MG63 (cell line): ENCODE measurements around the gene LAMA2. TPM values are rescaled to one million over a fixed set of nuclear protein-coding genes. Genes with fewer than 3 reads are reported as not detected.
A peak's percentile ranks its signal among the peaks of the same experiment; 100 is the strongest.
"Not testable (repeated sequence)": the region's sequence is repeated elsewhere in the genome, so short reads cannot be mapped to it uniquely, and the experiment has no call there.

Experiments
- DNase-seq: peaks from one replicate; pipeline ENCODE4 v3.0.0-alpha.2; 2020
- H3K27me3 ChIP-seq: fragments of 250-450 bp; sonication (Bioruptor Pico); 2 replicates; pipeline ENCODE4 v1.5.1; 2020; ENCODE audit warnings: mild to moderate bottlenecking, moderate library complexity
- H3K36me3 ChIP-seq: fragments of 250-450 bp; sonication (Bioruptor Pico); 2 replicates; pipeline ENCODE4 v1.5.1; 2020; ENCODE audit warnings: mild to moderate bottlenecking, moderate library complexity
- H3K4me3 ChIP-seq: fragments of 250-450 bp; sonication (Bioruptor Pico); 2 replicates; pipeline ENCODE4 v1.5.1; 2020; ENCODE audit warnings: mild to moderate bottlenecking, moderate library complexity
- H3K9me3 ChIP-seq: fragments of 250-450 bp; sonication (Bioruptor Pico); 2 replicates; pipeline ENCODE4 v1.5.1; 2020; ENCODE audit warnings: mild to moderate bottlenecking, moderate library complexity
- total RNA-seq: library from RNA; depleted of rRNA; stranded (reverse); fragments of >200 nt; shearing (Covaris generic); gene quantifications from 2 replicates; pipeline ENCODE4 v1.2.3, GENCODE V29; 2014; ENCODE audit warnings: low replicate concordance

LAMA2 gene
- total RNA-seq, 1 experiment from 2014 or later = 8.5 TPM

DNA sequence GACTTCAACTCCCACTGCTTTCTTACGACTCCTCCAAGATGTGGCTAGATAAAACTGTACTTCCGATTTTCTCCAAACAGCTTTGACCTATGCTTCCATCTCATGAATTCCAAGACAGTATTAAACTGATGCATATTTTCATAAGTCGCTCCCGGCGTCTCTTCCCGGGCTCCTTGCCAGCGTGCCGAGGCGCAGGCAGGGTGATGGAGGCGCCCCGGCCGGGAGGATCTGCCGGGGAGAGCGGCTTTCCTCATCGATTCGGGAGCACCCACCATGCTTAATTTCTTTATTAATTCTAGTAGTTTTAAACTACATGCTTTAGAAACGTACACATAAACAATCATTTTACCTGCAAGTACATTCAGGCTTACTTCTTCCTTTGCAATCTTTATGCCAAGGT lies 276.3 kb downstream of the LAMA2 start:
- not testable (repeated sequence) for H3K9me3 ChIP-seq, H3K27me3 ChIP-seq, H3K36me3 ChIP-seq, H3K4me3 ChIP-seq, DNase-seq

DNA sequence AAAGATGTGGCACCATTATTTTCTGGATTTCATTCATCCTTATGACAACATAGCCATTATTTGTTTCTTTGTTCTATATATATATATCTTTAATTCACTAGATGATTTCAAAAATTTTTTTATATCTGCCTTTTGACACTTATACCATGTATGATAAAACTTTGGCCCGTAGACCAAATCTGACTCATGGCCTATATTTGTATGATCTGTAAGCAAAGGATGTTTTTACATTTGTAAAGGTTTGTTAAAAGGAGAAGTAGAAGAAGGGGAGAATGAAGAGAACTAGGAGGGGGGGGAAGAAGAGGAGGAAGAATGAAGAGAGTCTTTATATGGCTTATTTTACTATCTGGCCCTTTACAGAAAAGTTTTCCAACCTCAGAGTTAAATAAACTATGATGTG lies 279.7 kb downstream of the LAMA2 start:
- no peak for DNase-seq

DNA sequence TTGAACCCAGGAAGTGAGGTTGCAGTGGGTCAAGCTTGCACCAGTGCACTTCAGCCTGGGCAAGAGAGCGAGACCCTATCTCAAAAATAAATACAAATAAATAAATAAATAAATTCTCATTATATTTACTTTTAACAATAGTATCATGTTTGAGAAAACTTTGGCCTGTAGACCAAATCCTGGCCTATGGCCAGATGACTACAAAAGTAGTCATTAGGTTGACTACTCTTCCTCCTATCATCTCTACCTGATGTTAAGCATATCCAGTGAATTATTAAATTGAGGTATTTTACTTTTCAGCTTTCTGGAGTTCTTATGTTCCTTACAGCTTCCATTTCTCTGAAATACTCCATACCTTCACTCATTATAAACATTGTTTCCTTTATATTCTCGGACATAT lies 280.6 kb downstream of the LAMA2 start:
- Histone ChIP-seq H3K36me3 (no peaks in the 10 kb centered on the region), H3K4me3 (no peak overlapping the region), H3K9me3 (no peaks in the 10 kb centered on the region), H3K27me3 (no peaks in the 10 kb centered on the region)
- DNase-seq = peak; percentile 3

More for the DNA sequence above, 279.7 kb downstream of the LAMA2 start:
- Histone ChIP-seq H3K9me3 (no peaks in the 10 kb centered on the region), H3K27me3 (no peaks in the 10 kb centered on the region), H3K4me3 (no peak overlapping the region), H3K36me3 (no peaks in the 10 kb centered on the region)

DNA sequence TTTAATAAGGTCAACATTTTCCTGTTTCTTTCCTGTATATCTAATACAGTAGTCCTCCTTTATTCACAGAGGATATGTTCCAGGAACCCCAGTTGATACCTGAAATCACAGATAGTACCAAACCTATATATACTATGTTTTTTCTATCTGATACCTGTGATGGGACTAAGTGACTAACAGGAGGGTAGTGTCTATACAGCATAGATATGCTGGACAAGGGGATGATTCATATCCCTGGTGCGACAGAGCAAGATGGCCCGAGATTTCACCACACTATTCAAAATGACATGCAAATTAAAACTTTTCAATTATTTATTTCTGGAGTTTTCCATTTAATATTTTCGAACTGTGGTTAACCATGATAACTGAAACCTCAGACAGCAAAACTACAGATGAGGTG lies 281.1 kb downstream of the LAMA2 start:
- no peaks in the 10 kb centered on the region for H3K27me3 ChIP-seq
- no peak overlapping the region for H3K4me3 ChIP-seq
- DNase-seq = no peak
- no peaks in the 10 kb centered on the region for H3K36me3 ChIP-seq
- no peaks in the 10 kb centered on the region for H3K9me3 ChIP-seq

DNA sequence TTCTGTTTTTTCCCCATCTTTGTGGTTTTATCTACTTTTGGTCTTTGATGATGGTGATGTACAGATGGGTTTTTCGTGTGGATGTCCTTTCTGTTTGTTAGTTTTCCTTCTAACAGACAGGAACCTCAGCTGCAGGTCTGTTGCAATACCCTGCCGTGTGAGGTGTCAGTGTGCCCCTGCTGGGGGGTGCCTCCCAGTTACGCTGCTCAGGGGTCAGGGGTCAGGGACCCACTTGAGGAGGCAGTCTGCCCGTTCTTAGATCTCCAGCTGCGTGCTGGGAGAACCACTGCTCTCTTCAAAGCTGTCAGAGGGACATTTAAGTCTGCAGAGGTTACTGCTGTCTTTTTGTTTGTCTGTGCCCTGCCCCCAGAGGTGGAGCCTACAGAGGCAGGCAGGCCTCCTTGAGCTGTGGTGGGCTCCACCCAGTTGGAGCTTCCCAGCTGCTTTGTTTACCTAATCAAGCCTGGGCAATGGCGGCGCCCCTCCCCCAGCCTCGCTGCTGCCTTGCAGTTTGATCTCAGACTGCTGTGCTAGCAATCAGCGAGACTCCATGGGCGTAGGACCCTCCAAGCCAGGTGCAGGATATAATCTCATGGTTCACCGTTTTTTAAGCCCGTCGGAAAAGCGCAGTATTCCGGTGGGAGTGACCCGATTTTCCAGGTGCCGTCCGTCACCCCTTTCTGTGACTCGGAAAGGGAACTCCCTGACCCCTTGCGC lies 289.5 kb downstream of the LAMA2 start:
- H3K36me3 ChIP-seq, H3K9me3 ChIP-seq, H3K27me3 ChIP-seq, H3K4me3 ChIP-seq, DNase-seq: not testable (repeated sequence)

DNA sequence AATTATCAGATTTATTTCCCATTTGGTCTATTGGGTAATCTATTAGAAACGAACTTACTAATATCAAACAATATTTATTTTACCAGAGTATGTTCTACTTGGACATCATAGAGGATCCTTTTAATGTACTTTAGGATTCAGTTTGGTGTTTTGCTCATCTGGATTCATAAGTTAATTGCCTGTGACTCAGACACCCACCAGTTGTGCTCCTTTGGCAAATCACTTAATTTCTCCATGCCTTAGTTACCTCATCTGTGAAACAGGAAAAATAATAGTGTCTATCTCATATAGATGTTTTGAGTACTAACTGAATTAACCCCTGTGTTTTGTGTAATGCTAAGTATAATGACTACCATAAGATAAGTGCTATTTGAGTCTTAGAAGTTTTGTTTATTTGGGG lies 292.1 kb downstream of the LAMA2 start:
- no peaks in the 10 kb centered on the region; the same call in 1 of the 2 replicates for H3K9me3 ChIP-seq
- no peak for DNase-seq
- H3K4me3 ChIP-seq = no peak overlapping the region
- no peaks in the 10 kb centered on the region for H3K27me3 ChIP-seq
- H3K36me3 ChIP-seq = no peaks in the 10 kb centered on the region

DNA sequence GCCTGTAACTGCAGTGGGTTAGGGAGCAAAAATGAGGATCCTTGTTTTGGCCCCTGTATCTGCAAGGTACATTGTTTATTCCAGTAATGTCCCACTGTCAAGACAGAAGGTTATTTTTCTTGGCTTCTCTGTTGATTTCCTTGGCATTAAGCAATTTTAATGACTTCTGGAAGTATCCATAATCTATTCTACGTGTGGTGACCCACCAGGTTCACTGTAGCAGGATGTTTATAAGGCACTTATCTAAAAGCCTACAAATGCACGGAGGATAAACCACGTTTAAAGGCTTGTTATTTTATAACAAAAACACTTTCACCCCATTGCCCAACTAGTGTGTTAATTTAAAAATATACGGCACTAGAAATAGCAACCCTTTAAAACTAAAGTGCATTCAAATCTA lies 294.9 kb downstream of the LAMA2 start:
- no peak for DNase-seq
- Histone ChIP-seq H3K36me3 (no peaks in the 10 kb centered on the region), H3K4me3 (no peak overlapping the region), H3K27me3 (no peaks in the 10 kb centered on the region), H3K9me3 (no peaks in the 10 kb centered on the region; the same call in 1 of the 2 replicates)

DNA sequence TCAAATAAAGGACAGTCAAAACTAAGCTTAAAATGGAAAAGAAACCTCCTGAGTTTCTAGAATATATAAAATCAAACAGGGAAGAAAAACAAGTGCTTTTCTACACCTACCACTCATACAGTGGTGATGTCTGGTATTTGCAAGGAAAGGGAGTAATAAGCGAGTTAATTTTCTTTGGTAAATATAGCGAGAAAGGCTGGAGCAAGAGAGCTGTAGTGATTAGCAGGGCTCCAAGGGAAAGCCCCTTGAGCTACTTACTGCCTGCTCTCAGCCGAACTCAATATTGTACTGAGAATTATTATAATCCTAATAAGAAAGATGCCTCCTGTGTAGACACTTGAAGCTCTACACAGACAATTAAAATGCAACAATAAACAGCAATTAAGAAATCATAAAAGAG lies 296.3 kb downstream of the LAMA2 start:
- Histone ChIP-seq H3K36me3 (no peaks in the 10 kb centered on the region), H3K27me3 (no peaks in the 10 kb centered on the region), H3K9me3 (no peaks in the 10 kb centered on the region), H3K4me3 (no peak overlapping the region)
- no peak for DNase-seq

DNA sequence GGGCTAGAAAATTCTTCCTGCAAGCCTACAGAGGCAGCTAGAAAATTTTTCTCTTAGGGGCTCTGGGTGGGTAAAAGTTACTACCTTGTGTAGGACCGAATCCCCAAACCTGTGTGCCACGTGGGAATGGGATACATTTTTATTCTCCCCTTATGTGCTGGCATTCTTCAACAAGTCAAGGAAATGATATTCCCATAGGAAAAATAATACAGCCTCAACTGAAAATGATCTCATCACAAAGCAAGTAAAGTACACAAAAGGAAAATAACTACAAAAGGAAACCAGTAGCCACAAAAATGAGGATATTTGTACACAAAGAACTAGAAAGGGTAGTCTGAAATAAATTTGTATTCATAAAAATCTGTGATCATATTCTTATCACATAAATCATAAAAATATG lies 298.1 kb downstream of the LAMA2 start:
- Histone ChIP-seq H3K4me3 (no peak overlapping the region), H3K27me3 (no peaks in the 10 kb centered on the region), H3K9me3 (no peaks in the 10 kb centered on the region), H3K36me3 (no peaks in the 10 kb centered on the region)
- DNase-seq = no peak

DNA sequence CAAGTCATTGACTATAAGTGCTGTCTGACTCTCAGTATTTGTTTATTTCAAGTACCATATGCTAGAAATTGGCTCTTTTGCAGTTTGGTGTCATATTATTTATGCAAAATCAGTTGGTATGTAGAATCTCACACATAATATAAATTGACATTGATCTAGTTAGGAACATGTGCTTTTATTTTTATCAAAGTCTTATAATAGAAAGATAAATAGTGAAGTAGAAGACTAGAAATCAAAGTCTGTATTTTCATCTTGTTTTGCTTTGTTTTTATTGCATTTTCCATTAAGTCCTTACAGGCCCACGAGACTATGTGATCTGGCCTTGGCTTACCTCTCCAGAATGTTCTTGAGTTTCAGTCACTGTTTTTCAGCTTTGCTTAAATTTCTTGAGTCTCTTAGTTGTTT lies 300.3 kb downstream of the LAMA2 start:
- no peaks in the 10 kb centered on the region for H3K36me3 ChIP-seq
- H3K9me3 ChIP-seq = 0 out of 2 replicates have a peak, but pooled peaks cover 1% of the 10 kb centered on the region
- H3K27me3 ChIP-seq = no peaks in the 10 kb centered on the region
- H3K4me3 ChIP-seq = no peak overlapping the region
- no peak for DNase-seq

DNA sequence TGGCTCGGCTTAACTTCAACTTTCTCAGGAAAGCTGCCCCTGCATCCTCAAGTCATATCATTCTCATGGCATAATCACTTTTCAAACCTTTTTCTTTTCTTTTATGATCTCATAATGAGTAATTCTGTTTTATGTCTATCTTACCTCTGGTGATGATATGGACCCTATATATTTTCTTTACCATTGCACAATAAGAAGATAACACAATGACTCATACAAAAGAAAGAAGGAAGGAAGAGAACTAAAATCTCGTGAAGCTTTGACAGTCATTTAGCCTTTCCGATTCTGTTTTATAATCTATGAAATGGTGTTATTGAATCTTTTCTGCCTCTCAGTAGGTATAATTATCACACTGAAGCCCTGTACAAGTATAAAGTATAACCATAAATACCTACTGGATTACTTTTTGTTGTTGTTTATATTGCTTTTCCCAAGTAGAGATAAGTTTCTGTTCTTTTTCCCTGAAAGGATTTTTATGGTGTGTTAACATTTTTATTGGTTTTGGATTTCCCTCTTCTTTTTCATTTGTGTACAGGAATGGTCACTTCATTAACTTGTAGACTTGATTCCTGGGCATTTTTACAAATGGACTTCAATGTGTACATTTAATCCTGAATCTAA lies 300.9 kb downstream of the LAMA2 start:
- Histone ChIP-seq H3K9me3 (0 out of 2 replicates have a peak, but pooled peaks cover 2% of the 10 kb centered on the region), H3K27me3 (no peaks in the 10 kb centered on the region), H3K36me3 (no peaks in the 10 kb centered on the region), H3K4me3 (no peak overlapping the region)
- DNase-seq = no peak

DNA sequence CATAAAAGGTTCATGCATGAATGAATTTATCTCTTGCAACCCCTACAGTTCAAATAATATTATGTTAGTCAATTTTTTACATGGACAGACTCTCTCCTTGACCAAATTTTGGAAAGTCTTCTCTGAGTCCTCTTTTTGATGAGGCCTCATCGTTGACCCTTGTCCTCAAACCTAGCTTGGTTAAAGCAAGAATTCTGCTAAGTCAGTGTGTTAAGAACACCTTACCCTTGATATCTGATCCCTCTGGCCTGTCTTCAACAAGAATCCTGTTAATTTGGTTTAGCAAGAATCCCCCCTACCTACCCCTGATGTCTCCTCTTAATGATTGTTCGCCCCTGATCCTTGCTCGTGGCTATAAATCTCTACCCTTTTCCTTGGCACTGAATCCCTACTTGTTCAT lies 301.4 kb downstream of the LAMA2 start:
- no peak for DNase-seq
- Histone ChIP-seq H3K27me3 (no peaks in the 10 kb centered on the region), H3K36me3 (no peaks in the 10 kb centered on the region)

DNA sequence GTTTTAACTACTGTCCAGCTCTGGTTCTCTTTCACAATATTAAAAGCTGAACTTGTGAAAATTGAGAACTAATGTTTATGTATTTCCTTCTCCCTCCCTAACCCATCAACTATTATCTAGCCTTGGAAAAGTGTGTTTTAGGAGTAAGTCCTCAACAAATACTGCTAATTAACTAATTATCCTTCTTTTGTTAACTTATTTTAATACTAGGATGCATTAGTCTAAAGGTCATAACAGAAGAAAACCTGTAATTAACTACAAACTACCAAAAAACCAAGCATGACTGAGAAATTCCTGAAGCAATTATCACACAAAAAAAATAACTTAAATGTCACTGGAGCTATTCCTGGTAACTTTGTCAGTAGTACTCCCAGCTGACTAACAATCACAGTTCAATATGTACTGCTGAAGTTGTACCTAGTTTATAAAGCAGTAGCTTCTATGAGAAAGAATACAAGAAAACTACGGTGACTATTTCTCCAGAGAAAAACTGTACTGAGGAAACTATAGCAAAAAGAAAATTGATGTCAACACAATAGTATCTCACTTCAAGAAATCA lies 301.9 kb downstream of the LAMA2 start:
- Histone ChIP-seq H3K9me3 (0 out of 2 replicates have a peak, but pooled peaks cover 2% of the 10 kb centered on the region), H3K36me3 (no peaks in the 10 kb centered on the region), H3K27me3 (no peaks in the 10 kb centered on the region), H3K4me3 (no peak overlapping the region)
- no peak for DNase-seq

More for the DNA sequence above, 301.4 kb downstream of the LAMA2 start:
- H3K9me3 ChIP-seq = 0 out of 2 replicates have a peak, but pooled peaks cover 2% of the 10 kb centered on the region
- no peak overlapping the region for H3K4me3 ChIP-seq

DNA sequence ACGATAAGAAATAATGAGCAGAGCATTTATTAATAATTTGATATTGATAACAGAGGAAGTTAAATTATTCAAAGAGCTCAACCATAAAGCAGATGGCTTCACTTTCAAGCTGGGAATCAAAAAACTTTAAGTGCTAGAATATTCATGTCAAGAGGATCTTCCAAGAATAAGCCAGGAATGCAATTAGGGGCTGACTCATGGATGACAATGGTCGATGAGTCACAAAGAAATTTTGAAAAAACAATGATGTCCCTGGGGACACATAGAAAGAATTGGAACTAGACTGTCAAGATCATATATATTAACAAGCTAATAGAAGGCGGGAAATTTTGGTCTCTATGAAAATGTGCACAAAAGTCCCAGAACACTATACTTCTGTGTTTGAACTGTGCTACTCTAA lies 304.1 kb downstream of the LAMA2 start:
- H3K36me3 ChIP-seq = no peaks in the 10 kb centered on the region
- no peak overlapping the region for H3K4me3 ChIP-seq
- H3K9me3 ChIP-seq = 0 out of 2 replicates have a peak, but pooled peaks cover 2% of the 10 kb centered on the region
- DNase-seq = peak; percentile 25
- no peaks in the 10 kb centered on the region for H3K27me3 ChIP-seq

DNA sequence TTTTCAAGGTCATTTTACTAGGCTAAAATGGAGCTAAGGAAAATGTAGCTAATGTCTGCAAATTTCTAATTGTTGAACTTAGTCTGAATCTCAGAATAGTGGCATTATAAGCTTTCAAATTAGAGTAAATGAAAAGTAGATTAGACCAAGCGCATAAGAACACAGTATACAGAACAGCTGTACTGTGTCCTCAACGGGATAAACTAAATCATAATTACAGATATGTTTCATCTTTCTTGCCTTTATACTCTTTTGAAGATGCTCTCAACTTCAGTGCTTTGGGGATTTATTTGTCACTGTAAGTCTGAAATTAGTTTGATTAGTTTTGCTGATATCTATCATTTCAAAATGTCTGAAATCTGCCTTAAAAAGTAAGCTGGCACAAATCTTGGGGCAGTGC lies 305.4 kb downstream of the LAMA2 start:
- Histone ChIP-seq H3K27me3 (no peaks in the 10 kb centered on the region), H3K4me3 (no peak overlapping the region), H3K36me3 (no peaks in the 10 kb centered on the region), H3K9me3 (0 out of 2 replicates have a peak, but pooled peaks cover 2% of the 10 kb centered on the region)
- DNase-seq = no peak

DNA sequence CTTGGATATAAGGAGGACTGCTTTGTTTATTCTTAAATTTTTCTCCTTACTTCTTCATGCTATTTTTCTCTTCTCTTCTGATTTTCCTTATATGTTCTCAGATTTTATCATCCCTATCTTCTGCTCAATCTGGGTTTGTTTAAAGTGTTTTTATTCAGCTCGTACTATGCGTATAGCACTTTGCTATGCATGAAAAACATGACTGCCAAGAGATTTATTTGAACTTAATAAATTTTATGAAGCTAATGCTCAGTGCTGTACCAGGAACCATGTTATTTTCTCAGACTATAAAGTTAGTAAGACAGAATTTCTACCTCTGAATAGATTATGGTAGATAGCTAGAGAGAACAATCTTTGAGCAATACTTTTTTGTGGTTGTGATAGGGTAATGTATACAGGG lies 305.9 kb downstream of the LAMA2 start:
- Histone ChIP-seq H3K4me3 (no peak overlapping the region), H3K36me3 (no peaks in the 10 kb centered on the region), H3K27me3 (no peaks in the 10 kb centered on the region), H3K9me3 (0 out of 2 replicates have a peak, but pooled peaks cover 2% of the 10 kb centered on the region)
- no peak for DNase-seq

DNA sequence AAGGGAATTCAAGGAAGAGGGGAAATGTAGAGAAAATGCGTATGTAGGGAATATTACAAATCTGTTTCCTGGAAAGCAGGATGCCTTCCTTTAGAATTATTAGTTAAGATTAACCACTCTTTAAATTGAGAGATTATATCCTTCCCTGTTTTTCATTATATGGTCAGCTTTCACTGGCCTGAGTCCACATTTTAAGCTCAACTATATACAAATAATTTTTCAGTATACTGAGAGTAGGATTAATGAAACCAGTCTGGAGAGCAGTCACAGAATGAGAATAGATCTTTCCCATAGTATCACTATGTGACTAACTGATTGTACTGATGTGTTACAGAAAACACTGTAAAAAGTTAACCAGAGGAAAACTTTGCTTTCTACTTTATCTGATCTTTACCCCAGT lies 306.3 kb downstream of the LAMA2 start:
- no peaks in the 10 kb centered on the region for H3K36me3 ChIP-seq
- no peak for DNase-seq
- no peak overlapping the region for H3K4me3 ChIP-seq
- H3K27me3 ChIP-seq = no peaks in the 10 kb centered on the region
- 0 out of 2 replicates have a peak, but pooled peaks cover 2% of the 10 kb centered on the region for H3K9me3 ChIP-seq

DNA sequence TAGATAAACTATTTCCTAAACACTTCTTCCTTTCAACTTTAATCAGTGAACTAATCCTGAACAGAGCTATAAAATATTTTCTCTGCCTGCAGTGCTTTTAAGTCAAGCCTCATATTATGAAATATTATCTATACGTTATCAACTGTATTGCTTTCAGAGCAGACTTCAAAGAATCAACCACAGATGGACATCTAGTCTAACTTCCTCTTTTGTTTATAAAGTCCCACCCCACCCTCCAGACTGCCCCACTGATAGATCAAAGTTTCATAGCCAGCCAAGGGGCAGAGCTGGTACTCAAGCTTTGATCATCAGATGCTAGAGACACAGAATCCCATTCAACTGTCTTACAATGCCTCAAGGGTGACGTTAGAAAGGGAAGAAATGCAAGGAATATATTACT lies 308.3 kb downstream of the LAMA2 start:
- DNase-seq = no peak
- no peaks in the 10 kb centered on the region; the same call in 1 of the 2 replicates for H3K36me3 ChIP-seq
- no peak overlapping the region for H3K4me3 ChIP-seq
- H3K9me3 ChIP-seq = peaks cover 4% of the 10 kb centered on the region; the same call in 1 of the 2 replicates
- no peaks in the 10 kb centered on the region for H3K27me3 ChIP-seq
